Erythroblast (primary cell): Measurements from ENCODE around the gene AQP11.

Experiments used
- GATA1 ChIP-seq: IDR thresholded peaks from 2 replicates; pipeline ENCODE4 v1.6.1; 2011; ENCODE audit warnings: low read depth, mild to moderate bottlenecking, control low read depth, low read length, moderate library complexity
- POLR2A ChIP-seq: IDR thresholded peaks from 2 replicates; pipeline ENCODE4 v1.6.1; 2011; ENCODE audit warnings: mild to moderate bottlenecking, low read length

DNA sequence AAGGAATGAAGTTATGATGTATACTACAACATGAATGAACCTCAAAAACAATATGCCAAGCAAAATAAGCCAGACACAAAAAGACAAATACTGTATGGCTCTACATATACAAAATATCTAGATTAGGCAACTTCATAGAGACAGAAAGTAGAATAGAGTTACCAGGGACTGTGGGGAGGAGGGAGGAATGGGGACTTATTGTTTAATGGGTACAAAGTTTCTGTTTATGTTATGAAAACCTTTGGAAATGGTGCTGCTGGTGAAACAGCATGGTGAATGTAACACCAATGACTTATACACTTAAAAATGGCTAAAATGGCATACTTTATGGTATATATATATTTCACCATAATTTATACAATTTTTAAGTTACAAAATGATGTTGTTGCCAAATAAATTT is 4.1 kb downstream of the AQP11 start:
- TF ChIP-seq POLR2A, result no peak
- no peak for TF ChIP-seq GATA1
